ENCODE results near the gene ARPP19. TPM values are rescaled to one million over a fixed set of nuclear protein-coding genes. Genes with fewer than 3 reads are reported as not detected.
"Not testable (repeated sequence)": the region's sequence is repeated elsewhere in the genome, so short reads cannot be mapped to it uniquely, and the experiment has no call there.

The ARPP19 gene
- polyA plus RNA-seq, 4 donors, result 119 to 143 (median 133) TPM

DNA sequence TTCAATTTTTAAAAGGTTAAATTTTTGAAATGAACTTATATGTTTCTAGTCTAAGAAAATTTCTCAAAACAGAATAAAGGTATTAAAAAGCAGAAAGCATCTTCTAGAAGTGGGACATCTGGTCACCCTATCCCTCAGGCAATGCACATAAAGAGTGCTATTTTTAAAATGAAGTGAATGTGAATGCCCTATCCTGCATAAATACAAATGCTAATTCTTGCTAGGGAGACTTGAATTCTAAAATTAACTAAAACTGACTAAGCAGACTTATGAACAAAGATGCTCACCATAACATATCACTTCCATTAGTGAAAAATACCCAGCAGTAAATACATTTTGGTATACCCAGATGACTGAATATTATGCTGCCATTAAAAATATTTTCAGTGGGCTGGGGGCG is 51.8 kb downstream of the ARPP19 start:
- no peak for DNase-seq (ENCODE audit: low read depth in 4 of 4, low spot score in 2 of 4)

DNA sequence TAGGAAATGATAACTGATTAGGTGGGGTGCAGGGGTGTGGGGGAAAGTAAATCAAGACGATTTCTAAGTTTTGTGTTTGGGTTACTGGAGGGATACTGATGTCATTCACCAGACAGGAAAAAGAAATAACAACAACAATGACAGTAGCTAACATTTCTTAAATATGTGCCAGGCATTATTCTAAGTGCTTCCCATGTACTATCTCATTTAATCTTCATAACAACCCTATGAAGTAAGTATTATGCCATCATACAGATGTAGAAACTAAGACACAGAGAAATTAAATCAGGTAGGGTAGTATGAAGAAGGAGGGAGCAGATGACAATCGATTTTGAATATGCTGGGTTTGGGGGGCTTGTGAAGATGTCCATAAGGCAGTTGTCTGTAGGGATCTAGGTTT is 53.5 kb downstream of the ARPP19 start:
- DNase-seq (ENCODE audit: low read depth in 4 of 4, low spot score in 2 of 4), result no peak

DNA sequence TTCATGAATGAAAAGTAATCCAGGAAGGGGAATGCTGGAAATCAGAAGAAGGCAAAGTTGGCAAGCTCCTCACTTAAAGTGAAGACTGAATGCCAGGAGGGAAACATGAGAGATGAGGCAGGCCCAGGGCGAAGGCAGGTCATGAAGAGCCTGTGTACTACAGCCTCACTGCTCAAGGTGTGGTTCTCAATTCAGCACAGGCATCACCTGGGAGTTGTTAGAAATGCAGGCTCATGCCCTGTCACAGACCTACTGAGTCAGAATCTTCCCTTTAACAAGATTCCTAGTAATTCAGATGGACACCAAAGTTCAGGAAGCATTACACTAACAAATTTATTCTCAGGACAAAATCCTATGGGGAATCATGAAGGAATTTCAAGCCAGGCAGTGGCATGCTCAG is 54.3 kb downstream of the ARPP19 start:
- no peak for DNase-seq (ENCODE audit: low read depth in 4 of 4, low spot score in 2 of 4)

DNA sequence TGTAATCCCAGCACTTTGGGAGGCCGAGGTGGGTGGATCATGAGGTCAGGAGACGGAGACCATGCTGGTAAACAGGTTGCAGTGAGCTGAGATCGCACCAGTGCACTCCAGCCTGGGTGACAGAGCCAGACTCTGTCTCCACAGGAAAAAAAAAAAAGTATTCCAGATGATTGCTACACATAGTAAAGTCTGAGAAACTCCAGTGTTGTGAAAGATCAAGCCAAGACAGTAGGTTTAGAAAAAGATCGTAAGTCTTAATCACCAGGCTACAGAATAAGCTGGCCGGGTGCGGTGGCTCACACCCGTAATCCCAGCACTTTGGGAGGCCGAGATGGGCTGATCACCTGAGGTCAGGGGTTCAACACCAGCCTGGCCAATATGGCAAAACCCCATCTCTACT is 56.0 kb downstream of the ARPP19 start:
- DNase-seq (ENCODE audit: low read depth in 4 of 4, low spot score in 2 of 4), result not testable (repeated sequence)

DNA sequence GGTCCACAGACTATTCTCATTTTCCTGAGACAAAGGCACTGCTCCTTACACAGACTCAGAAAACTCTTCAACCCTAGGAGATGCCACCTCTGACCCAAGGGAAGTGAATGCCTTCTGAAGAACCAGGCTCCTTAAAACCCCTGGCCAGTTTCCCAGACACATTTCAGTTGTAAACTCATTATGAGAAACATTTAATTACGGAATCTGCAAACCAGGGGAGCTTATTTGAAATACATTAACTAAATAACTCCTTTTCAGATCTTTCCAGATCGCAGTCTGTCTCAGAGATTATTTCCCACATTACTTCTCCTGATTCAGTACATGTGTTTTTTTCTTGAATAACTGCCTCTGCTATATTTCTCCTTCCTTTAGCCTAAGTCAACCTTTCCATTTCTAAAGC is 57.7 kb downstream of the ARPP19 start:
- no peak for DNase-seq (ENCODE audit: low read depth in 4 of 4, low spot score in 2 of 4)

DNA sequence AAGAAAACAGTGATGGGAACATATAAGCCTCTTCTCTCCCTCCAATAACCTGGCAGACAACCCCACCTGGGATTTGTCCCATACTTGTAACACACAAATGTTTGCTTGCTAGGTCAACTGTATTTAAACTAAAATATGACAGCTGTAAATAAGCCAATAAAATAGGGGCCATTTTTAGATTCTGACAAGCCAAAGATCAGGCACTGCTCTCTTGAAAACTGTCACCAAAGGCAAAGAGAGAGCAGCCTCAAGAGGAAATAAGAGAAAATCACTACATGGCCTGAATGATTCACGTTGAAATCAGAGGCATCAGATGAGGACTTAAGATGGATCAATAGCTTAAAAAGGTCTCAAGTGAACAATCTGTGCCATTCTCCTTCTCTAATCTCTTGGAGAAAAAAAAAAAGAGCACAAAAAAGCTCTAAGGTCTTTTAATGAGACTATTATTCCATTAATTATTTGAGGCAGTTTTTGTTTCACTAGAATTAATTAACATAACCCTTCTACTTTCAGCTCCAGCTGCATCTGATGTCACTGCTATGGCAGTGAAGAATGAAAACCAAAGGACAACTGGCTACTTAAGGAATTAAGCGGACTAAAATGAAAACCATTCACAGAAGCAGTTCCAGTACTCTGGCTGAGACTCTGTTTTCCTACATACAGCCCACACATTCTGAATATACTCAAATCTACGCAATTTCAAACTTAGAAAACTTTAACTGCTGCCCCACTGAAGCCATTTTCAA is 59.2 kb downstream of the ARPP19 start:
- DNase-seq (ENCODE audit: low read depth in 4 of 4, low spot score in 2 of 4), result no peak

DNA sequence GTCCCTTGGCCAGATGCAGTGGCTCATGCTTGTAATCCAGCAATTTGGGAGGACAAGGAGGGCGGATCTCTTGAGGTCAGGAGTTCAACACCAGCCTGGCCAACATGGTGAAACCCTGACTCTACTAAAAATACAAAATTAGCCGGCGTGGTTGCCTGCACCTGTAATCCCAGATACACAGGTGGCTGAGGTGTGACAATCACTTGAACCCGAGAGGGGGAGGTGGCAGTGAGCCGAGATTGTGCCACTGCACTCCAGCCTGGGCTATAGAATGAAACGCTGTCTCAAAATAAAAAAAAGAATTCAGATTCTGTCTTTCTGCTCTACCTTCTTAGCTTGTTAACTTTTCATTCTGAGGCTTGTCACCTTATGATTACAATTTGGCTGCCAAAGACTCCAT is 62.3 kb downstream of the ARPP19 start:
- DNase-seq (ENCODE audit: low read depth in 4 of 4, low spot score in 2 of 4), result no peak

DNA sequence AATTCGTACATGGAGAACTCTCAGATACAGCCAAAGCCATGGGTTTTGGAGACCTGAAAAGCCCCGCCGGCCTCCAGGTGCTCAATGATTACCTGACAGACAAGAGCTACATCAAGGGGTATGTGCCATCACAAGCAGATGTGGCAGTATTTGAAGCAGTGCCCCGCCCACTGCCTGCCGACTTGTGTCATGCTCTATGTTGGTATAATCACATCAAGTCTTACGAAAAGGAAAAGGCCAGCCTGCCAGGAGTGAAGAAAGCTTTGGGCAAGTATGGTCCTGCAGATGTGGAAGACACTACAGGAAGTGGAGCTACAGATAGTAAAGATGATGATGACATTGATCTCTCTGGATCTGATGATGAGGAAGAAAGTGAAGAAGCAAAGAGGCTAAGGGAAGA is 63.7 kb downstream of the ARPP19 start:
- DNase-seq (ENCODE audit: low read depth in 4 of 4, low spot score in 2 of 4), result no peak

DNA sequence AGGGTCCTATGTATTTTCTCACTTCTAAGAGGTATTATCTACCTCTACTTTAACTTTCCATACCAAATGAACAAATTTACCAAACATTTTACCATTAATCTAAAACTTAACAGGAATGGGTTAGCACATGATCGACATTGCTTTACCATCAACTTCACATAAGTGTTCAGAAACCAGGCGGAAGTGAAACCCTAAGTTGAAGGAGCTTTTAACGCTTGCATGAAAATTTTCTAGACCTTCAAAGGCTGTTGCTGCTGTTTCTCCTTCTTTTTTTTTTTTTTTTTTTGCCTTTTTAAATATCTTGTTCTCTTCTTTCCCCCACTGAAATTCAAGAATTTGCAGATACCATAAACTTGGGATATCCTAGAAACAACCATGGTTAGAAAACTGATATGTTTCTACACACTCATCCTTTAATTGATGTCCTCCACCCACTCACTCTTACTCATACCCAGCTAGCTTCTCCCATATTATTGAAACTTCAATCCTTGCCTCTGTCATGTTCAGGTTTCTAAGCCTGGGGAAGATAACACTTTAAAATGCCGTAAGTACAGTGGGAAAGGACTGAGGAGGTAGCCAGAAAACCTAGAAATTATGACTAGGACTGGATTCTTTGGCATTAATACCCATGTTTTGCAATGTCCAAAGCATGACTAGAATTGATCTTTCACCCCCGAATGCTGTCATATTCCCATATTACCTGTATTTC is 64.9 kb downstream of the ARPP19 start:
- no peak for DNase-seq (ENCODE audit: low read depth in 4 of 4, low spot score in 2 of 4)

DNA sequence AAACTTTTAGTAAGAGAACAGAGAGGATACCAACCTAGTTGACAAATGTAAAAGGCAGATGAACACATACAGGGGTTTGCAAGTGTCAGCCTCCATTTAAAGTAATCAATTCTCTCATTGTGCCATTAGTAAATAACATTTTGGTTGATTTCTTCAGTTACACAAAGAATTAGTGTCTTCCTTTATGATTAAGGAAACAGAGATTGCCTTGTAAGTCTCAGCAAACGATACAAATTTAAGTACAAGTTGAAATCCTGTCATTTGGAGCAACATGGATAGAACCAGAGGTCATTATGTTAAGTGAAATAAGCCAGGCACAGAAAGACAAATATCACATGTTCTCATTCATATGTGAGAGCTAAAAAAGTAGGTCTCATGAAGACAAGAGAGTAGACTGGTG is 66.2 kb downstream of the ARPP19 start:
- no peak for DNase-seq (ENCODE audit: low read depth in 4 of 4, low spot score in 2 of 4)

DNA sequence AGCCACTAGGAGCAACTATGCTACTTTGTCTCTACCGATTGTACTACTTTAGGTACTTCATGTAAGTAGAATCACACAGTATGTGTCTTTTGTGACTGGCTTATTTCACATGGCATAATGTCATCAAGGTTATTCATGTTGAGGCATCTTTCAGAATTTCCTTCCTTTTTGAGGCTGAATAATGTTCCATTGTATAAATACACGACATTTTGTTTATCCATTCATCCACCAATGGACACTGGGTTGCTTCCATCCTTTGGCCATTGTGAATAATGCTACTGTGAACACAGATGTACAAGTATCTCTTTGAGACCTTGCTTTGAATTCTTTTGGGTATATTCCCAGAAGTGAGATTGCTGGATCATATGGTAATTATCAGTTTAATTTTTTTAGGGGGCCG is 69.3 kb downstream of the ARPP19 start:
- DNase-seq (ENCODE audit: low read depth in 4 of 4, low spot score in 2 of 4), result no peak

DNA sequence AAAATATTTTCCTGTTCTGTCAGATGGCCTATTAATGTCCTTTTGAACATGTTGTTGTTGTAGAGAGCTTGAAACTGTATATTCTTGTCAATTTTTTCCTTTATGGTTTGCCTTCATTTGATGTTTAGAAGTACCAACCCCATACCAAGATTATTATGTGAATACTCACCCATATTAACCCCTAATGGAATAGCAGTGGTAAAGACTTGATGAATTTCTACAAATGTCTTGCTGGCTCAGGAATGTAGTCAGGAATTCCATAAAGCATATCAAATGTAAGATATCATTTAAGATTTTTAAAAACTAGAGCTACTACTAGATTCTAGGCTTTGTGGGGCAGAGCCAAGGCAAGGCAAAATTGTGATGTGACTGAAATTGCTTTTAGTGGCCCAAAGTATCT is 70.1 kb downstream of the ARPP19 start:
- DNase-seq (ENCODE audit: low read depth in 4 of 4, low spot score in 2 of 4), result no peak

Other genes starting within 250 kb of the ARPP19 start
- gene MYO5A, start 40.1 kb downstream of the ARPP19 start, polyA plus RNA-seq (ENCODE audit: insufficient read length in 4 of 4), result 10 to 100 TPM in 1 of 4 donors, 1 to 10 TPM in 3; 7.6 to 10.5 (median 8.1) TPM
- 10 to 100 TPM; 31.2 to 64.8 (median 45.0) TPM for gene ATOSA, start 110.4 kb upstream of the ARPP19 start, polyA plus RNA-seq (ENCODE audit: insufficient read length in 4 of 4)
- under 1 TPM in 2 of 4 donors, not detected in 2; 0.28 to 0.35 TPM for gene ONECUT1, start 221.3 kb upstream of the ARPP19 start, polyA plus RNA-seq (ENCODE audit: insufficient read length in 4 of 4)

Measured in left renal cortex interstitium (tissue), 4 donors.